ENCODE results near the gene JCHAIN.
A peak's percentile ranks its signal among the peaks of the same experiment; 100 is the strongest.
"Not testable (repeated sequence)": the region's sequence is repeated elsewhere in the genome, so short reads cannot be mapped to it uniquely, and the experiment has no call there.

JCHAIN gene

GRCh38 chr4:70681704-70682103 is 15.4 kb upstream of the JCHAIN start:
- Histone ChIP-seq H3K36me3 (no peaks in the 10 kb centered on the region), H3K4me1 (peaks cover under 1 to 40% (median 26%) of the 10 kb centered on the region in 10 experiments; a peak in 18 of 20 replicates), H3K27ac (no peak overlapping the region), H3K27me3 (no peaks in the 10 kb centered on the region), H3K4me2 (no peak overlapping the region), H3K4me3 (no peak overlapping the region), H4K20me1 (no peaks in the 10 kb centered on the region), H3K9me3 (replicated peaks in 1 of 11) (no peaks in the 10 kb centered on the region), H3K9ac (no peak overlapping the region)
- no peak for TF ChIP-seq Cebpa-rat (IDR thresholded peaks at IDR 0.05)

- H3K27me3 ChIP-seq: no peaks in the 10 kb centered on the region
- TF ChIP-seq Cebpa-rat (IDR thresholded peaks at IDR 0.05): no peak
- H3K9me3 ChIP-seq (replicated peaks in 1 of 11): no peaks in the 10 kb centered on the region
- peaks cover 0 to 48% (median 33%) of the 10 kb centered on the region in 10 experiments; a peak in 17 of 20 replicates for H3K4me1 ChIP-seq
- no peaks in the 10 kb centered on the region for H4K20me1 ChIP-seq
- no peak overlapping the region for H3K27ac ChIP-seq
- no peaks in the 10 kb centered on the region for H3K36me3 ChIP-seq
- H3K9ac ChIP-seq: no peak overlapping the region
- H3K4me2 ChIP-seq: no peak overlapping the region; a peak in 2 of 22 replicates
- H3K4me3 ChIP-seq: no peak overlapping the region
Observed at GRCh38 chr4:70680934-70681333, 14.6 kb upstream of the JCHAIN start.

GRCh38 chr4:70678383-70678999 is 12.2 kb upstream of the JCHAIN start:
- Histone ChIP-seq H3K9me3 (replicated peaks in 1 of 11) (no peaks in the 10 kb centered on the region), H4K20me1 (no peaks in the 10 kb centered on the region), H3K27ac (no peak overlapping the region; a peak in 1 of 22 replicates), H3K4me1 (peaks cover 0 to 50% (median 34%) of the 10 kb centered on the region in 10 experiments; a peak in 17 of 20 replicates), H3K27me3 (no peaks in the 10 kb centered on the region), H3K9ac (no peak overlapping the region), H3K36me3 (no peaks in the 10 kb centered on the region), H3K4me3 (no peak overlapping the region), H3K4me2 (peak overlapping the region in 9 of 11 experiments; percentile 38 to 75 (median 62); a peak in 17 of 22 replicates)
- no peak for TF ChIP-seq Cebpa-rat (IDR thresholded peaks at IDR 0.05)

GRCh38 chr4:70676554-70677090 is 10.3 kb upstream of the JCHAIN start:
- no peaks in the 10 kb centered on the region for H3K9me3 ChIP-seq (replicated peaks in 1 of 11)
- no peak for TF ChIP-seq Cebpa-rat (IDR thresholded peaks at IDR 0.05)
- H3K27me3 ChIP-seq: no peaks in the 10 kb centered on the region
- H3K9ac ChIP-seq: no peak overlapping the region
- no peaks in the 10 kb centered on the region for H4K20me1 ChIP-seq
- no peak overlapping the region for H3K4me3 ChIP-seq
- no peaks in the 10 kb centered on the region for H3K36me3 ChIP-seq
- no peak overlapping the region; a peak in 1 of 22 replicates for H3K27ac ChIP-seq
- peaks cover 0 to 50% (median 34%) of the 10 kb centered on the region in 10 experiments; a peak in 17 of 20 replicates for H3K4me1 ChIP-seq
- H3K4me2 ChIP-seq: peak overlapping the region in 9 of 11 experiments; percentile 33 to 67 (median 43); a peak in 17 of 22 replicates

- Histone ChIP-seq H3K4me2 (no peak overlapping the region), H3K9ac (no peak overlapping the region), H3K4me1 (peaks cover 0 to 42% (median 34%) of the 10 kb centered on the region in 10 experiments; a peak in 17 of 20 replicates), H3K9me3 (replicated peaks in 1 of 11) (no peaks in the 10 kb centered on the region), H3K36me3 (no peaks in the 10 kb centered on the region), H3K27me3 (no peaks in the 10 kb centered on the region), H3K27ac (no peak overlapping the region), H3K4me3 (no peak overlapping the region), H4K20me1 (no peaks in the 10 kb centered on the region)
- TF ChIP-seq Cebpa-rat (IDR thresholded peaks at IDR 0.05): no peak
Observed at GRCh38 chr4:70674731-70675130, 8.4 kb upstream of the JCHAIN start.

GRCh38 chr4:70674191-70674590 is 7.9 kb upstream of the JCHAIN start:
- Histone ChIP-seq H4K20me1 (no peaks in the 10 kb centered on the region), H3K4me3 (no peak overlapping the region), H3K9me3 (replicated peaks in 1 of 11) (no peaks in the 10 kb centered on the region), H3K9ac (no peak overlapping the region), H3K27me3 (no peaks in the 10 kb centered on the region), H3K4me1 (peaks cover 0 to 40% (median 31%) of the 10 kb centered on the region in 10 experiments; a peak in 17 of 20 replicates), H3K27ac (no peak overlapping the region), H3K36me3 (no peaks in the 10 kb centered on the region), H3K4me2 (no peak overlapping the region)
- no peak for TF ChIP-seq Cebpa-rat (IDR thresholded peaks at IDR 0.05)

- no peak for TF ChIP-seq Cebpa-rat (IDR thresholded peaks at IDR 0.05)
- H3K9ac ChIP-seq: no peak overlapping the region
- H3K9me3 ChIP-seq (replicated peaks in 1 of 11): no peaks in the 10 kb centered on the region
- no peaks in the 10 kb centered on the region for H3K36me3 ChIP-seq
- H3K27me3 ChIP-seq: no peaks in the 10 kb centered on the region
- peaks cover 10 to 37% (median 25%) of the 10 kb centered on the region in 10 experiments; a peak in 19 of 20 replicates for H3K4me1 ChIP-seq
- H3K4me3 ChIP-seq: no peak overlapping the region
- no peak overlapping the region for H3K4me2 ChIP-seq
- no peak overlapping the region for H3K27ac ChIP-seq
- H4K20me1 ChIP-seq: no peaks in the 10 kb centered on the region
Observed at GRCh38 chr4:70671091-70671490, 4.8 kb upstream of the JCHAIN start.

GRCh38 chr4:70670332-70671014 is 4.2 kb upstream of the JCHAIN start:
- Histone ChIP-seq H3K9ac (no peak overlapping the region), H3K4me1 (peaks cover 11 to 37% (median 23%) of the 10 kb centered on the region in 10 experiments; a peak in 18 of 20 replicates), H3K27ac (no peak overlapping the region), H3K36me3 (no peaks in the 10 kb centered on the region), H4K20me1 (no peaks in the 10 kb centered on the region), H3K9me3 (replicated peaks in 1 of 11) (no peaks in the 10 kb centered on the region), H3K4me2 (no peak overlapping the region), H3K4me3 (no peak overlapping the region), H3K27me3 (no peaks in the 10 kb centered on the region)
- TF ChIP-seq Cebpa-rat (IDR thresholded peaks at IDR 0.05): no peak

GRCh38 chr4:70667740-70668535 is 1.6 kb upstream of the JCHAIN start:
- no peaks in the 10 kb centered on the region for H3K9me3 ChIP-seq (replicated peaks in 1 of 11)
- H3K4me3 ChIP-seq: no peak overlapping the region
- H3K4me2 ChIP-seq: peak overlapping the region in 8 of 11 experiments; percentile 32 to 58 (median 44); a peak in 13 of 22 replicates
- no peaks in the 10 kb centered on the region for H3K27me3 ChIP-seq
- TF ChIP-seq Cebpa-rat (IDR thresholded peaks at IDR 0.05): 0 out of 22 replicates have a peak, but pooled peaks of 1 of the 11 experiments have one; percentile 9
- H3K4me1 ChIP-seq: peaks cover 11 to 37% (median 23%) of the 10 kb centered on the region in 10 experiments; a peak in 18 of 20 replicates
- H3K9ac ChIP-seq: no peak overlapping the region
- H3K27ac ChIP-seq: no peak overlapping the region
- H4K20me1 ChIP-seq: no peaks in the 10 kb centered on the region
- H3K36me3 ChIP-seq: no peaks in the 10 kb centered on the region

GRCh38 chr4:70661309-70661922 is 4.9 kb downstream of the JCHAIN start:
- not testable (repeated sequence) for H3K27ac ChIP-seq; H3K4me2 ChIP-seq; H3K4me3 ChIP-seq; H3K9me3 ChIP-seq (replicated peaks in 1 of 11); H3K36me3 ChIP-seq; H3K27me3 ChIP-seq; H3K9ac ChIP-seq; H4K20me1 ChIP-seq
- H3K4me1 ChIP-seq: peaks cover 3 to 15% (median 7%) of the 10 kb centered on the region in 10 experiments; a peak in 11 of 20 replicates
